LNCaP clone FGC (cell line): ENCODE results near the gene LYRM4.

Source experiments
- DNase-seq: peaks from one replicate; pipeline ENCODE4 v3.0.0-alpha.2; 2011; ENCODE audit warnings: low read depth
- H3K4me3 ChIP-seq: 2 replicates; pipeline ENCODE4 v1.5.1; 2011; ENCODE audit warnings: mild to moderate bottlenecking, low read depth, low read length, control low read depth
- TF ChIP-seq, protein P1 (sequence below): IDR thresholded peaks from 2 replicates; pipeline ENCODE4 v1.5.1; 2012; ENCODE audit warnings: mild to moderate bottlenecking; ENCODE audit not compliant: control insufficient read depth, insufficient read depth; ENCODE audit errors: extremely low read depth

The LYRM4 gene

DNA sequence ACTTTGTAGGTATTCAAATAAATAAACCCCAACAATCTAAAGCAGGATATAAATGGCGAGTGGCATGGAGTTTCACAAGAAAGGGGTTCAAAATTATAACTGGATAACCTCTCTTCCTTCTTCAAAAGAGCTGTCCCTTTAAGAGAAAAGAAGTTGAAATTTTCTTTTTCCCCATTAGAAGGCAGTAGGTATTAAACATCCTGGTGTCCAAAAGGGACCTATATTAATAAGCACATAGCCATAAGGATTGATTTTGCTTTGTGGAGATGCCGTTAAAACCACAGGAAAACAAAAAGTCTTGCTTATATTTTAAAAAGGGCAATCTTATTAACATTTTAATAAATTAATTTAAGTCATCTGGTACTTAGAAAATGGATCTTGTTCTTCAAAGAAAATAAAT is 76.5 kb downstream of the LYRM4 start:
- H3K4me3 ChIP-seq: no peak overlapping the region
- TF ChIP-seq, protein P1, sequence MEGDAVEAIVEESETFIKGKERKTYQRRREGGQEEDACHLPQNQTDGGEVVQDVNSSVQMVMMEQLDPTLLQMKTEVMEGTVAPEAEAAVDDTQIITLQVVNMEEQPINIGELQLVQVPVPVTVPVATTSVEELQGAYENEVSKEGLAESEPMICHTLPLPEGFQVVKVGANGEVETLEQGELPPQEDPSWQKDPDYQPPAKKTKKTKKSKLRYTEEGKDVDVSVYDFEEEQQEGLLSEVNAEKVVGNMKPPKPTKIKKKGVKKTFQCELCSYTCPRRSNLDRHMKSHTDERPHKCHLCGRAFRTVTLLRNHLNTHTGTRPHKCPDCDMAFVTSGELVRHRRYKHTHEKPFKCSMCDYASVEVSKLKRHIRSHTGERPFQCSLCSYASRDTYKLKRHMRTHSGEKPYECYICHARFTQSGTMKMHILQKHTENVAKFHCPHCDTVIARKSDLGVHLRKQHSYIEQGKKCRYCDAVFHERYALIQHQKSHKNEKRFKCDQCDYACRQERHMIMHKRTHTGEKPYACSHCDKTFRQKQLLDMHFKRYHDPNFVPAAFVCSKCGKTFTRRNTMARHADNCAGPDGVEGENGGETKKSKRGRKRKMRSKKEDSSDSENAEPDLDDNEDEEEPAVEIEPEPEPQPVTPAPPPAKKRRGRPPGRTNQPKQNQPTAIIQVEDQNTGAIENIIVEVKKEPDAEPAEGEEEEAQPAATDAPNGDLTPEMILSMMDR: no peak
- no peak for DNase-seq

DNA sequence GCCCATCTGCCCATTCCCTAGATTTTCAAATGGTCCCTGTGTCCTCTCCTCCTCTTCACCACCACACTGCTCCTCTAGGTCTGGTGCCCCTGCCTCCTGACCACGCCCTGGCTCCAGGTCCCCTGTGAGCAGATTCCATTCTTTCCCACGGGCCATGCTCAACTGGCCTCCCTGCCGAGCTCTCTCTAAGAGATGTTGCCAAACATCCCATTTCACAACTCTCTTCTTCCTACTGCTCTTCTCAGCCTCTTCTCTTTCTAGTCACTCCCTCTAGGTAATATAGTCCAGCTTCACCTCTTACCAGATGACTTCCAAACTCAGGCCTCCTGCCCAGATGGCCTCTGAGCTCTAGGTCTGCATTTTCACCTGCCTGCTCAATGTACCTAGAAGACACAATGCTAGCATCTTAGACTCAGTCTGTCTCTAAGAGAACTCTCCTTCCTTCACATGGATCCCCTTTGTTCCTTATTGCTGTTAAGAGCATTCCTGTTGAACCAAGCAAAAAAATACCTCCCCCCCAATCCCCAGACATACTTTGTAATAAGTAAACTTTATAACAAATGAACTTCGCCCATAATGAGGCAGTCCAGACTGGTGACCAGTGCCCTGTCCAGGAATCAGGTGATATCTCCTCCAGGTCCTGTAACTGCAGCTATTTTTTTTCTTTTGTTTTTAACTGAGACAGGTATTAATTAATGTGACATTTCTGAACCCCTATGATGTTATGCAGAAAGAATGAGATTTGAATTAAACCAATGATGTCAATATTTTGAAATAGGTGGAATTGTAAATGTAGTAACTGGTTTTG is 79.0 kb downstream of the LYRM4 start:
- H3K4me3 ChIP-seq: no peak overlapping the region
- TF ChIP-seq, protein P1: no peak
- no peak for DNase-seq

DNA sequence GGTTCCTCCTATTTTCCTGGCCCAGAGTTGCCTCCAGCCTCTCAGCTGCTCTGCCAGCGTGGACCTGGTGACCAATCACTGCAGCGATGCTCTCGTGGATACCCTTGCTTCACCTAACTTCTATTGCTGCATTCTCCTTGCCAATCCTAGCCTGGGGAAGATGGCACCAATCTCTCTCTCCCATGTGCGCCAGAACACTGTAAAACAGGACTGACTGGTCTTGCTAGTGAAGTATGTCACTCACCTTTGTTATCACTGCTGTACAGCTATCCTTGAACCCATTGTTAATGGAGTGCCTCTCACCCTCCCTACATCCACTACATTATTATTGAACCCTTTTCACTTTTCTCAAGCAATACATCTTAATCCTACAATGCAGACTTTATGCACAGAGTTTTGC is 80.1 kb downstream of the LYRM4 start:
- H3K4me3 ChIP-seq: no peak overlapping the region
- DNase-seq: peak; percentile 45
- TF ChIP-seq, protein P1: no peak

DNA sequence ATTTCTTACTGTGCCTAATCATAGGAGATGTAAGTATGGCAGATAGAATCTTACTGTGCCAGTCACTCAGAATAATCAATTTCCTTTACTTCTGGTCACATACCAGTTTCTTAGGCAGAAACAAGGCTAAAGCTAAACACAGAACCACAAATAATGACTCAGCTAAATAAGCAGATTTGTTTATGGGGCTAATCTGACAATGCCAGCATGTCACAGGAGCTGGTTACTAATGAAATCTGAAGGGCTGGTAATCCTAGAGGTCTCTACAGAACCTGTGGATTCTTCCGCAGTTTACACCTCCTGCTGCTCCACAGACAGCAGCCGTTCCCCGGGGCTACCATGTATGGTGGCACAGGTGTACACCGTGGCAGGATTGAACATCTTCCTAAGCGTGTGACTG is 80.8 kb downstream of the LYRM4 start:
- TF ChIP-seq, protein P1: no peak
- H3K4me3 ChIP-seq: no peak overlapping the region
- no peak for DNase-seq

DNA sequence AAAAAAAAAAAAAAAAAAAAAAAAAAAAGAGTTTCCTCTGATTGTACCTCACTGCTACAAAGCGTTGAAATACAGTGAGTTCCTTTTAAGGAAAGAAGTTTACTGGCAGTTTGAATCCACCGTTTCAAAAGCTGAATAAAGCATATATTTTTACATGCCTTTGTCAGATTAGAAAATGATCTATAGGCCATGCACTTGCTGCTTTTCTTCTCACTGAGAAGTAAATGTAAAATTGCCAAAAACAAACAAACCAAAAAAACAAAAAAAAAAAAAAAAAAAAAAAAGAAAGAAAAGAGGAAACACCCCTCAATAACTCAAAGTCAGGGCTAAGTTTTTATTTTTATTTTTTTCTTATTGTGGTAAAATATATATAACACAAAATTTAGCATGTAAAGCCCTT is 81.9 kb downstream of the LYRM4 start:
- no peak for DNase-seq
- H3K4me3 ChIP-seq: no peak overlapping the region
- TF ChIP-seq, protein P1: no peak

DNA sequence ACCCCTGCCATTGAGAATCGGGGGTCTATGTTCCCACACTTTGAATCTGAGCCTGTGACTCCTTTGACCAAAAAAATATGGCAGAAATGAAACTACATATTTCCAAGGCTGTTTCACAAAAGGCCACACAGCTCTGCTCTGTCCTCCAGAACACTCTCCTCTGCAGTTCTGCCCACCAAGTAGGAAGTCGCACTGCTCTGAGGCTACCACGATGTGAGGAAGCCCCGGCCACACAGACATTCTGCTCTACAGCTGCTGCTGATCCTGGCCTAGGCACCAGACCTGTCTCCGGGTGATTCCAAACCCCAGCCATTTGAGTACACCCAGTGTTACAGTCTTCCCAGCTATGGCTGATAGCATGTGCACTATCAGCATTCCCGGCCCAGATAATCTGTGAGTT is 85.1 kb downstream of the LYRM4 start:
- DNase-seq: no peak
- TF ChIP-seq, protein P1: no peak
- H3K4me3 ChIP-seq: no peak overlapping the region
